K562 treated with DMSO at 1 percent for 48 hours (cell line): ENCODE results near the gene NIPBL. TPM values are rescaled to one million over a fixed set of nuclear protein-coding genes. Genes with fewer than 3 reads are reported as not detected.

ENCODE experiments used
- total RNA-seq: library from RNA; unstranded; fragments of 300-600 nt; gene quantifications from 2 replicates; pipeline ENCODE4 v1.2.3, GENCODE V29; 2022; ENCODE audit warnings: low replicate concordance; ENCODE audit errors: extremely low read depth

NIPBL gene
- total RNA-seq, result not detected in 2 replicates

GRCh38 chr5:36876299-36876964, at the start of gene NIPBL:
Gene NIPBL (plus strand): TSS chr5:36876769. CDS start chr5:36953697, 76,928 bp downstream.

